ENCODE measurements around the gene KREMEN2.

GRCh38 chr16:3007059-3007956 is 43.2 kb downstream of the KREMEN2 start:
- TF ChIP-seq SIN3A (conservative IDR thresholded peaks at IDR 0.05 in 1 of 2, IDR thresholded peaks at IDR 0.05 in 1 of 2; ENCODE audit: low read depth in 1 of 2, low read length in 2 of 2) (no peak), TAF1 (IDR thresholded peaks at IDR 0.05; ENCODE audit: low read depth, low read length) (no peak), CTCF (IDR thresholded peaks at IDR 0.05; ENCODE audit: control extremely low read depth in 1 of 3, insufficient read depth in 1 of 3, low read depth in 1 of 3, low read length in 3 of 3) (no peak), KDM1A (IDR thresholded peaks at IDR 0.05; ENCODE audit: borderline replicate concordance, low read length) (no peak), ATF3 (IDR thresholded peaks at IDR 0.05; ENCODE audit: insufficient read depth, low read depth, low read length) (no peak), POLR2A (IDR thresholded peaks at IDR 0.05; ENCODE audit: control extremely low read depth in 1 of 2, low read depth in 2 of 2, low read length in 2 of 2) (no peak; a peak in 1 of 3 replicates), ZNF274 (IDR thresholded peaks at IDR 0.05; ENCODE audit: borderline replicate concordance, extremely low read depth, low read length) (no peak)
- TF ChIP-seq, protein P1, sequence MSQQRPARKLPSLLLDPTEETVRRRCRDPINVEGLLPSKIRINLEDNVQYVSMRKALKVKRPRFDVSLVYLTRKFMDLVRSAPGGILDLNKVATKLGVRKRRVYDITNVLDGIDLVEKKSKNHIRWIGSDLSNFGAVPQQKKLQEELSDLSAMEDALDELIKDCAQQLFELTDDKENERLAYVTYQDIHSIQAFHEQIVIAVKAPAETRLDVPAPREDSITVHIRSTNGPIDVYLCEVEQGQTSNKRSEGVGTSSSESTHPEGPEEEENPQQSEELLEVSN (IDR thresholded peaks at IDR 0.05): no peak
